Measurements from ENCODE around the gene FAAP20.

Gene FAAP20

GRCh38 chr1:2229911-2230731 lies 35.5 kb upstream of the FAAP20 start:
- no peak for DNase-seq

GRCh38 chr1:2229037-2229864 lies 34.7 kb upstream of the FAAP20 start:
- DNase-seq: peak; percentile 78

GRCh38 chr1:2228694-2229036 lies 34.1 kb upstream of the FAAP20 start:
- peak; percentile 43 for DNase-seq

GRCh38 chr1:2228157-2228594 lies 33.6 kb upstream of the FAAP20 start, which contains the start of gene SKI:
SKI (plus strand) TSS chr1:2228319; CDS start chr1:2228767, 448 bp downstream.
- DNase-seq: no peak

GRCh38 chr1:2227346-2228156 lies 33.0 kb upstream of the FAAP20 start:
- DNase-seq: peak; percentile 97

- no peak for DNase-seq
These were observed 32.2 kb upstream of the FAAP20 start for GRCh38 chr1:2226525-2227345.

- no peak for DNase-seq
These were observed 30.3 kb upstream of the FAAP20 start for GRCh38 chr1:2224631-2225428.

- DNase-seq: no peak
These were observed 29.6 kb upstream of the FAAP20 start for GRCh38 chr1:2224170-2224584.

GRCh38 chr1:2221271-2221670 lies 26.7 kb upstream of the FAAP20 start:
- DNase-seq: no peak

GRCh38 chr1:2216767-2217058 lies 22.1 kb upstream of the FAAP20 start:
- DNase-seq: no peak

- DNase-seq: no peak
These were observed 21.6 kb upstream of the FAAP20 start for GRCh38 chr1:2215909-2216766.

GRCh38 chr1:2215329-2215728 lies 20.8 kb upstream of the FAAP20 start:
- no peak for DNase-seq

- no peak for DNase-seq
These were observed 20.1 kb upstream of the FAAP20 start for GRCh38 chr1:2214541-2215241.

- DNase-seq: no peak
These were observed 19.3 kb upstream of the FAAP20 start for GRCh38 chr1:2213576-2214505.

GRCh38 chr1:2212532-2213491 lies 18.2 kb upstream of the FAAP20 start:
- DNase-seq: peak; percentile 82

- DNase-seq: no peak
These were observed 17.6 kb upstream of the FAAP20 start for GRCh38 chr1:2212274-2212531.

- no peak for DNase-seq
These were observed 16.2 kb upstream of the FAAP20 start for GRCh38 chr1:2210786-2211185.
